Measurements from ENCODE around the gene NXF1.
A peak's percentile ranks its signal among the peaks of the same experiment; 100 is the strongest.

- TF ChIP-seq CTCF (IDR thresholded peaks at IDR 0.05) = no peak
- no peak for TF ChIP-seq POLR2A (IDR thresholded peaks at IDR 0.05)
- peak in 1 of 3 donors; percentile 4 for TF ChIP-seq POLR2AphosphoS5 (IDR thresholded peaks at IDR 0.05)
Measured at GRCh38 chr11:62770778-62771143, 34.5 kb downstream of the NXF1 start.

Measured in breast epithelium (tissue), 3 donors.